Activated gamma-delta T cell treated with Interleukin-2 at 50 U/mL for 16 hours (primary cell): ENCODE results near the gene BMP7.

Source experiments
- DNase-seq: peaks from one replicate; pipeline ENCODE4 v3.0.0-alpha.2; 2020

The BMP7 gene

DNA sequence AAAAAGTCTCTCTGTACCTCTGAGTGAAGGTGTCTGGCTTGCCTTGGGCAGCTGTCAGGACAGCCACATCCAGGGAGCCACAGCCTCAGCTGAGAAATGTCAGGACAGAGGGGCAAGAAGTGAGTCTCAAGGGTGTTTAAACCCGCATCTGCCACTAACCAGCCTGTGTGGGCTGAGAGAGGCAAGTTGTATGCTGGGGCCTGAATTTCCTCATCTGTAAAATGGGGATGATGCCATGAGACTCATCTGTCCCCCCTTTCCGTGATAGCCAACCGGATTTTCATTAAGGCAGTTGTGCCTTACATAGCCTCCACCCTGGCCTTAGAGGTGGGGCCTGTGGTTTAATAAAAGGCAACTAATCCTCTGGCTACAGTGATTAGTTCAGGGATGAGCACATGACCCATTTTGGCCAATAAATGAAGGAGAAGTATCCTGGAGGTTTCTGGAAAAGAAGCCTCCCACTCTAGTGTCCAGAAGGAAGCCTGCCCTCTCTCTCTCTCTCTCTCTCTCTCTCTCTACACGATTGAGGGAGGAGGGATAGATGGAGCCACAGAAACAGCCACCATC is 79.3 kb downstream of the BMP7 start:
- no peak for DNase-seq

- DNase-seq = no peak
These were observed 80.2 kb downstream of the BMP7 start for GRCh38 chr20:57186192-57186591.

DNA sequence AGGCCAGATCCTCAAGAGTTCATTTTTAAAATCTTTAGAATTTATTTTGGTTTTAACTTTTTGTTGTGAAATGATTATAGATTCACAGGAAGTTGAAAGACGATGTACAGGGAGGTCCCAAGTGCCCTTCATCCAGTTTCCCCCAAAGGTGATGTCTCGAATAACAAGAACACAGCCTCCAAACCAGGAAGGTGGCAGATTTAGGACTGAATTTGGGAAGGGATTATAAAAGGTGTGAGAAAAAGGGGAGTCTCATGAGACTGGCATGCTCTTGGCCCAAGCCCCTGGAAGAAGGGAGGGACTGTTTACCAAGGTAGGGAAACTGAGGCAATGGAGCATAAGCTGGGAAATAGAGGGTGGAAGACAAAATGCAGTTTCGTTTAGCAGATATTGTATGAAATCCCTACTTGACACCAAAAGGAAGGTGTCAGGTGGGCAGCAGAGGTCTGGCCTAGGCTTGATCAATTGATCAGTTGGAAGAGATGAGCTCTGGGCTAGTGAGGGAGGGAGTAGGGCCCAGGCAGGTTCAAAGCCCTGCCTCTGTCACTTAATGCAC is 81.2 kb downstream of the BMP7 start:
- no peak for DNase-seq

GRCh38 chr20:57183457-57184009 is 82.9 kb downstream of the BMP7 start:
- no peak for DNase-seq

- DNase-seq = no peak
These were observed 84.8 kb downstream of the BMP7 start for GRCh38 chr20:57181639-57182038.

DNA sequence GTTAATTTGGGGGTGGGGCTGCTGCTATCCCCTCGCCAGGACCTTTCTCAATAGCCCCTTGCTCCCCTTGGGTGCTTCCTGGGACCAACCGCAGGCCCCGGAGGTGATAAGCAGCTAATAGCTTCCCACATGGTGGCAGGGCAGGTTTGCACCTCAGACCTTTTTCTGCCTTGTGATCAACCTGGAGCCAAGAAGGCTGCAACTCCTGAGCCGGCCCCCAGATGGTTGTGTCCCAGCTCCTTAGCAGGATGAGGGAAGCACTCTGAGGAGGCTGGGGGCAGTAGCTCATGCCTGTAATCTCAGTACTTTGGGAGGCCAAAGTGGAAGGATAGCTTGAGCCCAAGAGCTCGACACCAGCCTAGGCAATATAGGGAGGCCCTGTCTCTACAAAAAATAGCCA is 85.5 kb downstream of the BMP7 start:
- no peak for DNase-seq

- DNase-seq = no peak
These were observed 86.1 kb downstream of the BMP7 start for GRCh38 chr20:57180387-57180786.

GRCh38 chr20:57179265-57179664 is 87.2 kb downstream of the BMP7 start:
- DNase-seq = no peak

GRCh38 chr20:57178582-57179111 is 87.8 kb downstream of the BMP7 start:
- DNase-seq = no peak

- DNase-seq = no peak
These were observed 88.7 kb downstream of the BMP7 start for GRCh38 chr20:57177636-57178280.

GRCh38 chr20:57176842-57177241 is 89.6 kb downstream of the BMP7 start:
- DNase-seq = no peak

GRCh38 chr20:57175397-57176010 is 90.9 kb downstream of the BMP7 start:
- DNase-seq = no peak

DNA sequence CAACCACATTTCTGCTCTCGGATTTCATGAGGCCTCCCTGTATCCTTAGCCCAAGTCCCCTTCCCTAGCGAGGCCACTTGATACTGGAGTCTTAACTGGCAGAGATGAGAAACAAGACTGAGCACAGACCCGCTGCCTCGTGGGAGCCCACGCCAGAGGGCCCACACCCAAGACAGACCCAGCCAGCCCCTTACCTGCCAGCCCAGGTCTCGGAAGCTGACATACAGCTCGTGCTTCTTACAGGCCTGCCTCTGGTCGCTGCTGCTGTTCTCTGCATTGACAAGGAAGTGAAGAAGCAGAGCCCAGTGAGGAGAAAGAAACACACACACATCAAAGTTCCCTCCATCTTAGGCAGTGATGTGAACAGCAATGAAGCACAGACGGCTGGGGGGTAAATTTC is 91.7 kb downstream of the BMP7 start:
- DNase-seq = no peak

- DNase-seq = no peak
These were observed 92.5 kb downstream of the BMP7 start for GRCh38 chr20:57173986-57174385.

GRCh38 chr20:57173041-57173440 is 93.4 kb downstream of the BMP7 start:
- DNase-seq = no peak

DNA sequence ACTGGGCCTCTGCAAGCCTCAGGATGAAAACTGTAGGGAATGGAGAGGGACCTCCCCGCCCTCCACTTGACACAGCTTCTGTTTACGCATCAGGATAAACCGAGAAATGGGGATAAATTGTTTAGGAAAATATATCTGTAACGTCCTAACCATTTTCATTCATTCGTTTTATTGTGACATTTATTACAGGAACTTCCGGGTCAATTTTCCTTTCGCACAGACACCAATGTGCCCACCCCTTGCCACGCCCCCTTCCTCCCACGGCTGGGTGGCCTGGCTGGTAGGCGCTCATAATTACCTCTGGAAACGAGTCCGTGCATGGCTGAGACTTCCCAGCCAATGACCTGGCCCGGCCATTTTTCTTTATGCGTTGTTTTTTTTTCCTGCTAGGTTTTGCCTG is 96.1 kb downstream of the BMP7 start:
- no peak for DNase-seq

DNA sequence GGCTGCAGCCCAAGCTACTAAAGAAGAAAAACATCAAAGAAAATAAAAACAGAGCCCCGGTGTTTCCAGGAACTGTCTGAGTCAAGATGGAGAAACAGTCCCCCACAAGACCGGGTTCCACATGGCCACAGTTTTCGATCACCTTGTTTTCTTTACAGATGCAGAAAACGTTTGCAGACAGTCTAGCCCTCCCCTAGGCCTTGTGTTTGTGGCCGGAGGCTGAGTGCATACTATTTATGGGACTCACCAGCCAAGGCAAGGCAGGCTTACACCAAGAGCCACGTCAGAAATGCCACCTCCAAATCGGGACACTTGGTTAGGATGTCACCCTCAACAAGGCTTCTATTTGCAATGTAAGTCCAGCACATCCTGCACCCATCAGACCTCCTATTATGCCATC is 97.3 kb downstream of the BMP7 start:
- no peak for DNase-seq

DNA sequence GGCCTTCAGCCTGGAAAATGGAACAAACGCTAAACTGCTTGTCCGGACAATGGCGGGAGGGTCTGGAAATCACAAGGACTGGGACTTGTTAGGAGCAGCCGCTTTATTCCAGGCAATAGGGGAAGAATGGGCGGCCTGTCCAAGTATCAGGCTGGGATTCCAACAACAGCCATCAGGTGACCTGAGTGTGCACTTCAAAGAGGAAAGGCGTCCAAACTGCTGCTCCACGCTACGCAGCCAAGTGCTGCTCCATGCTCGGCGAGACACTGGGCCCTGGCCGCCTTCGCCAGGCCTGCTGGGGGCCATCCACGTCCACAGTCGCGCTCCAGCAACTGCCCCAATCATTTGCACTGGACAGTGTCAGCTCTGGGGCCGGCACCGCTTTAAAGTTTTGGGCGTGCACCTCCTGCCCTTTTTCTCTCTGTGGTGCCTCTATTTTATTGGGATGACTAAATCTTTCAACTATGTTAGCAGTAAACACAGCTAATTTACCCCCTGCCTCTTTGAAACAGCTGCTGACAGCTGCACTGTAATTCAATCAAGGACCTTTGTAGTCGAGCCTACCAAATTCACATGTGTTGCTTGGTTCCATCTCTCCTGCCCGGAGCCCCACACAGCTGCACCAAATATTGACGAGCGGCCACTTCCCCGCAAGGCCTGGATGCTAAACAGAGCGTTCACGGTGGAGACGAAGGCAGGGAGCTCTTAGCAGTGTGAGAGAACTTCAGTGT is 98.3 kb downstream of the BMP7 start:
- DNase-seq = no peak

DNA sequence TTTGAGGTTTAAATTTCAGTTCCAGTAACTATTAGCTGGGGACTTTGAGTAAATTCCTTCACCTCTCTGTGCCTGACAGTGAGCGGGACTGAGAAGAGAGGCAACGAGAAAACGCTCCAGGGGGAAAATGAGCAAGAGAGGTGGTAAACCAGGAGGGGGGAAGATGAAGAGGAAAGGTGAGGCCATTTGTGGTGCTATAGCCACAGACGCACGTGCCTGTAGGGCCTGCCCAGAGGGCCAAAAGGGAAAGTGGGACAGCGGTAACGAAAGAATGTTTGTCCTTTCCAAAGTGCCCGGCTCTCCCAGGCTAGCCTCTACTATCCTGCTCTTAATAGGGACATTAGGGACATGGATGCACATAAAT is 99.2 kb downstream of the BMP7 start:
- no peak for DNase-seq

DNA sequence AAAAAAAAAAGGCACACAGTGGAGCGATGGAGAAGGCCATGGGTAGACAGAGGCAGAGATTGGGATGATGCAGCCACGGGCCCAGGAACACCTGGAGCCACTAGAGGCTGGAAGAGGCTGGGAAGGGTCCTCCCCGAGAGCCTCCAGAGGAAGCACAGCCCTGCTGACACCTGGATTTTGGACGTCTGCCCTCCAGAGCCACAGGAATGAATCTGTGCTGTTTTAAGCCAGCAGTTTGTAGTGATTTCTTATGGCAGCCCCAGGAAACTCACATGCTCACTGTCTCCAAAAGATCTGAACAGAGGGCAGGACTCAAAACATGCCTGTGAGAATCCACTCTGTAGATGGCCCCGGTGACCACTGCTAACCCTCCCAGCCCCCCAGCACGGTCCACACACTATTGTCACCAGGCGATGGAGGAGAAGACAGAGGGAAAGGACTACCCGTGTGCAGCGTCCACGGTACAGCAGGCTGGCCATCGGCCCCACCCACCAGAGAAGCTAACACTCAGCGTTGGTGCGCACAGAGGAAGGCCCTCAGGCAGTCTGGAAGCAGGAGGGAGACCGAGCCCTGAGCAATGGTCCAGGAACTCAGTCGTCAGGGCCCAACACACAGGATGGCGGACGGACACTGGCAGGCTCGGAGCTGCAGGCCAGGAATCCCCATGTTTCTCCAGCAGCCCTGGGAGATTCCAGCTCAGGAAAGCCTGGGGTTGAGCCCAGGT is 99.7 kb downstream of the BMP7 start:
- no peak for DNase-seq

GRCh38 chr20:57165427-57166004 is 100.9 kb downstream of the BMP7 start:
- no peak for DNase-seq

GRCh38 chr20:57164872-57165271 is 101.6 kb downstream of the BMP7 start:
- DNase-seq = no peak
